GM21576 (cell line): ENCODE measurements around the gene MBTPS1.

ENCODE experiments used
- ATAC-seq: cut with Tn5 transposase; IDR thresholded peaks from one replicate; pipeline ENCODE4 v1.9.1; 2021; ENCODE audit warnings: mild to moderate bottlenecking, moderate library complexity; ENCODE audit not compliant: unreplicated experiment

The MBTPS1 gene

DNA sequence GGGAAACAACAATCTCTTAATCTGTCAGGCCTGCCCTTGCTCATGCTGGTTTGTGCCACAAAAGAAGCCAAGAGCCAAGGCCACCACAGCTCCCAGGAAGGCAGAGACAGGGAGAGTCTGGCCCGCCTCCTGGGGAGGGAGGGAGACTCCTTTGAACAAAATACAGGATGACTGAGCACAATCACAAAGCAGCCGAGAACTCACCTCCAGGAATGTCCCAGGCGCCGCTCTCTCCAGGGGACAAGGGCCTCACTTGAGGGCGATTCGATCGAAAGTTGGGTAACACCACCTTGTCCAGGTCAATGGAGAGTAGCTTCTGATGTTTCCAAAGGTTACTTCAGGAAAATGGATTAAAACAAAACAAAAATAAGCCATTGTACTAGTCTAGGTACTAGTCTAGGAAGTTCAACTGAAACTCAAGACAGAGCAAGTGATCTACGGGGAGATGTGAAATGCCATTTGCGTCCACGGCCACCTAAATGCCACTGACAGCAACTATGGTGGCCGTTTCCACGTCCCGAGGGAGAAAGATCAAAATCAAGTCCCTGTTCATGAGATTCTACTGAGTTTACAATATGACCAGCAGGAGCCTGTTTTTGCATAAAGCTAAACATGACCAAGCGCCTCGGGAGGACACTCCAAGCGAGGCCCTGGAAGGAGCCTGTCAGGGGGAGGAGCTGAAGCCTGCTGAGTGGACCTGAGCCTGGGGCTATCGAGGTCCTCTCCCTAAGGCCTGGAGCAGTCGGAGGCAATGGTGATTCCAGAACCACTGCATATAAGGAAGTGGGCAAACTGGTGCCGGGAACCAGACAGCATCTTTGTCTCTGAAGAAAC lies 60.7 kb downstream of the MBTPS1 start:
- no peak for ATAC-seq

DNA sequence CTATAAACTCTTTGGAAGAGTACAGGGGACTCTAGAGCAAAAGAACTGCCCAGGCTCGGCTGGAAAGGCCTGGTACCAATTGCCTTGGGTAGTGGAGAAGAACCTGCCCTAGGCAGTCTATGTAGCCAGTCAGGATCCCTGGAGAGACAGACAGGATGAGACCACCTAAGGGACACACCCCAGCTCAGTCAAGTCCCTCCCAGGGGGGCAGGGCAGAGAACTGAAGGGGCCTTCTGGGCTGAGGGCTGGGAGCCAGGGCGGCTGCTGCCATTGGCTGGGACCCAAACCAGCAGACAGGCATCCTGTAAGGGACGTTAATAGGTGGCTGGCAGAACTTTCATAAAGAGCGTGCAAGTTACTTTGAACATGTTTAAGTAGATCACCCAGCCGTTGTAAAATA lies 61.4 kb downstream of the MBTPS1 start:
- ATAC-seq, result no peak

DNA sequence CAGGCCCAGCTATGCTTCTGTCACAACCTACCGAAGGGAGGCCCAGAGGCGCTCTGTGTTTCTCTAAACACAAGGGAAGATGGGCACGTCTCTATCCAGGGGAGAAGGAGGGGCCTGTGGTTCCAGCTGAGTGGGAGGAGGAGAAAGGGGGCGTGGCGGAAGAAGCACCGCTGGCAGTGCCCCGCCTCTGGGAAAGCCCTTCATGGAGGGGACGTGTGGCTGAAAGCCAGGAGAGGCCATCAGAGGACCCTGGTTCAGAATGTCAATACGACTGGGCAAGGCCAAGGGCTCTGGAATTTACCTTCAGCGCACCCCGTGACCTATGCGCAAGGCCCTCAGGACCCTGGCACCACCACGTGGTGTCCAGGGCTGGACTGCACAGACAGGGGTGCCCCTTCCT lies 61.8 kb downstream of the MBTPS1 start:
- ATAC-seq, result no peak

GRCh38 chr16:84054271-84054670 lies 62.5 kb downstream of the MBTPS1 start:
- no peak for ATAC-seq

- no peak for ATAC-seq
Measured at GRCh38 chr16:84053237-84053636, 63.5 kb downstream of the MBTPS1 start.

- no peak for ATAC-seq
Measured at GRCh38 chr16:84052071-84052622, 64.6 kb downstream of the MBTPS1 start.

DNA sequence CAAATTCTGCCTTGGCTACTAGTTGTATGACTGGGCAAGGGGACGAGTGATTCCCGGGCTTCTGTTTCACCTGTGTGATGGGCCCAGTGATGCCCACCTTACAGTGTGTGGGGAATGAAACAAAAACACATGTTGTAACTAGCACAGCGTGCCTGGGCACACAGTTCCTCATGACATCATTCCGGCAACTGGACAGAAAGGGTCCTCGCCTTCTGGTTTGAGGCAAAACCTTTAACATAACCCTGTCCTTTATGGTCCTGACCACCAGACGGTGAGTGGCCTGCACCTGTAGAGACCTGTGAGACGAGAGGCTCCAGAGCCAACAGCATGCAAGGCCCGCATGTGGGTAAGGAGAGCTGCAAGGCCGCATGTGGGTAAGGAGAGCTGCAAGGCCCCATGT lies 66.4 kb downstream of the MBTPS1 start:
- no peak for ATAC-seq

DNA sequence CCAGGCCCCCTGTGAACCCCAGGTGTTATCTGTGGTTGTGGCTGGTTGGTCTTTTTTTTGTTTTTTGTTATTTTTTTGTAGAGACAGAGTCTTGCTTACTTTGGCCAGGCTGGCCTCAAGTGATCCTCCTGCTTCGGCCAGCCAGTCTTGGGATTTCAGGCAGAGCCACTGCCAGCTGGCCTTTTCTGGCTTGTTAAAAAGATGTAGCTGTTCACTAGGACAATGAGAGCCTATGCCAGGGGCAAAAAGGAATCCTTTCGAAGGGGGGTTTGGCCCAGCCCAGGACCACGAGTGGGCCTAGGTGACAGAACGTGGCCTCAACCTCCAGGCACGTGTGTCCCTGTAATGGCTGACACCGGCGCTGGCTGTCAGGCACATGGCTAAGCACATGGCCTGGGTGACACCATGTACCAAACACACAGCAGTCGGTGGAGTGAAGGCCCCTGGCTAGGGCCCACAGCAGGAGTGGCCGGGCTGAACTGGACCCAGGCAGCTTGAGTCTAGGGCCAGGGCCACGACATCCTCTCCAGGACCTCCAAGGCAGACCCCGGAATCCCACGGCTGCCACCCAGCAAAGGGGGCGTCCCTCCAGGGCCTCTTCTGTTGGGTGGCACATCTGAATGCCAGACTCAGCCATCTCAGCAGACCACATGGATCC lies 67.2 kb downstream of the MBTPS1 start:
- no peak for ATAC-seq

GRCh38 chr16:84048871-84049270 lies 67.9 kb downstream of the MBTPS1 start:
- no peak for ATAC-seq

- ATAC-seq, result no peak
Measured at GRCh38 chr16:84048270-84048669, 68.5 kb downstream of the MBTPS1 start.

- no peak for ATAC-seq
Measured at GRCh38 chr16:84047626-84048025, 69.1 kb downstream of the MBTPS1 start.

DNA sequence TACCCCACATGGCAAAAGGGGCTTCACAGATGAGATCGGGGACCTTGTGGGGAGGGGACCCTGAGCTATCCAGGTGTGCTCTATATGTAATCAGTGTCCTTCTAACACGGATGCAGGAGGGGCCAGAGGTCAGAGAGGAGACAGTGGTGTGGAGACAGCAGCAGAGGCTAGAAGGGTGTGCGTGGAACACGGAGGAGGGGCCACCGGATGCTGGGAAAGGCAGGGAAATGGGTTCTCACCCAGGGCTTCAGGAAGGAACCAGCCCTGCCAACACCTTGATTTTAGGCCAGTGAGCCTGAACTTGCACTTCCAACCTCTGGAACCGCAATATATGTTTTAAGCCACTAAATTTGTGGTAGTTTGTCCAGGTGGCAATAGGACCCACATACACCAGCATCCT lies 69.5 kb downstream of the MBTPS1 start:
- no peak for ATAC-seq

- ATAC-seq, result no peak
Measured at GRCh38 chr16:84045818-84046470, 70.8 kb downstream of the MBTPS1 start.

- ATAC-seq, result no peak
Measured at GRCh38 chr16:84045001-84045817, 71.5 kb downstream of the MBTPS1 start.

- no peak for ATAC-seq
Measured at GRCh38 chr16:84044118-84044488, 72.6 kb downstream of the MBTPS1 start.

DNA sequence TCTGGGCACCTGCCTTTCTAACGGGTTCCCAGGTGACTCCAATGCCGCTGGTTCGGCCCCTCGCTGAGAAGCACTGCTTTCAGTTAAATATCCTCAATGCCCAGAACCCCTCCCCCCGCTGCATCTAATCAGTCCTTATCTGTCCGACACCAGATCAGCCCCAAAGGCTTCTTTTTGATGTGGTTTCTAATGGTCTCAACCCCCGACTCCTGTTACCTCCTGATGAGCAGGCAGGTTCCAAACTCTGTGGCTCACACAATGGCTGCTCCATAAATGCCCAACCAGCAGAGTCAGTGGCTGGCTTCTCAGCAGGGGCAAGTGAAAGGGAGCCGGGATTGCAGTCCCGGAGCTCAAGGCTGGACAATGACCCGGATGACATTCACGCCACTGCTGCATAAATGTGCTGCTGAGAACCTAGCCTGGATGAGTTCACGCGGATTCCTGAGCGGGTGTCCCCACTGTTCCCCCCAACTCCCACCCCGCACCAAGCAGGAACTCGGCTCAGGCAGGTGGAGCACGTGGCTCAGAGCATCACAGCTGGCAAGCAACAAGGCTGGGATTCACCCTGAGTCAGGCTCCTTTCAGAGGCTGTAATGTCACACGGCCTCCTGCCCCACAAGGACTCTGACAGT lies 73.1 kb downstream of the MBTPS1 start:
- ATAC-seq, result no peak

- ATAC-seq, result no peak
Measured at GRCh38 chr16:84042879-84043485, 73.8 kb downstream of the MBTPS1 start.

DNA sequence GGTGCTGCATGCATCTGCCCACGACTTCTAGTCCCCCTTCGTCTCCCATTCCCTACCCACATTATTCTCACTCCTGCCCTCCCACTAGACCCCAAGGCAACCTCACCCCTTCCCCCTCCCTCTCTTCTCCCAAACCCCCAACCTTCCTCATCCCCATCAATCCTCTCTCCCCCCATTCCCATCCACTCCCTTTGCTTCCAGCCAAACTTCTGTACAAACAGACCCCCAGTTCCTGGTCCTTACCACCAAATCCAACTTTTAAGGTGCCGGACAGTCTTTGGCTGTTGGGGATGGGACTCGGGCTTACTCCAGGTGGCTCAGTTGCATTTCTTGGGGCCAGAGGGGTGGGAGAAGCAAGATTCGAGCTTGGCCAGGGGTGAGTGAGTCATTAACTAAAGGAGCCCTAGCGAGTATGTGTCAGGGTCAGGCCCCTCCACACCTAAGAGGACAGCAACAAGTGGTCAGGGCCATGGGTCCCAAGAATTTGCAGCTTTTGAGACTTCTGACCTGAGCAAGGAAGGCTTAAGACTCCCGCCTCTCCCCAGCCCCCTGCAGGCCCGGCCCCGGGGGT lies 74.3 kb downstream of the MBTPS1 start, which contains the start of gene SLC38A8:
TSS of gene SLC38A8 (minus strand) at position 488 of the 571 bp plus-strand sequence. CDS start 638 bp downstream, outside the sequence.
- ATAC-seq, result no peak

DNA sequence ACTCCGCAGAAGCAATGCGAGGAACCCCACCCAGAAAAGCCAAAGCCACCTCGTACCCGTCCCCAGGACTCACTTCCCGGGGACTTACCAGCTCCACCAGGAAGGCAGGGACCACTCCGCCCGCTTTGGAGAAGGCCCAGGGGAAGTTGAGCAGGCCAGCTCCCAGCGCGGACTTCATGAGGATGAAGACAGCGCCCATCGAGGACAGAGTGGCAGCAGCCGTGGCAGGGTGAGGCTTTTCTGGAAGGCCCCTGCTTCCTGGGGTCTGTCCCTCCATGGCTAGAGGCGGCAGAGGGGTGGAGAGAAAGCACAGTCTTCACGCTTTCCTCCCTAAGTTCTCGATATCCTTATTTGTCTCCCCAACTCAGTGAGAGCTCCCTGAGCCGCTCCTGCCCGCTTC lies 74.9 kb downstream of the MBTPS1 start:
- ATAC-seq, result no peak
